GM18505 (cell line): ENCODE measurements around the gene GULP1.
A peak's percentile ranks its signal among the peaks of the same experiment; 100 is the strongest.

Experiments used
- ATAC-seq: cut with Tn5 transposase; IDR thresholded peaks from one replicate; pipeline ENCODE4 v1.9.1; 2021; ENCODE audit not compliant: unreplicated experiment
- POLR2A ChIP-seq: IDR thresholded peaks from 4 replicates; pipeline ENCODE4 v1.6.1; 2011; ENCODE audit warnings: borderline replicate concordance; ENCODE audit not compliant: insufficient read depth, insufficient read length; ENCODE audit errors: extremely low read depth

The GULP1 gene

DNA sequence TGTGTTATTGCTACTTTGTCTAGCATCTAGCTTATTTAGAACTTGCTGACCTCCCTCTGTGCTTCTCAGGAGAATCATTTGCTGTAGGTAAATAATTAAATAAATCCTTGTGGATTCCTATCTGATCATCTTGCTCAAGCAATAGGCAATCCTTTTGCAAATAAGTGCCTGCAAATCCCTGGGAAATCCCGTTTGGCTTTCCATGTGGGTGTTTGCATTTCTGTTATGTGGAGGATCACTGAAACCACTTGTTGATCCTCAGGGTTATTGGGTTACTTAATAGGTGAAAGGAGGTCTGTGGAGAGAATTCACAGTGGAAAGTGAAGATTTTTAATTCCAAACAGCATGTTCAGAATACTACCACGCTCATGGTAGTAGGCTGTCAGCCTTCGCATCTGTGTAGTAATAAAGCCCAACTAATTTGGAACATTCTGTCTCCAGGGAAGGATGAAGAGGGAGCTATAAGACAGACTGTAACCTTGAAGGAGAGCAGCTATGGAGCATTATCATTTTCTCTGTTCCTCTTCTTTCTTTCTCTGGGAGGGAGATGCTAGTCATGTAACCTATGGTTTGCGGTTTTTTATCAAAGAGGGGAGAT lies 72.5 kb downstream of the GULP1 start:
- no peak for ATAC-seq
- no peak for TF ChIP-seq POLR2A

DNA sequence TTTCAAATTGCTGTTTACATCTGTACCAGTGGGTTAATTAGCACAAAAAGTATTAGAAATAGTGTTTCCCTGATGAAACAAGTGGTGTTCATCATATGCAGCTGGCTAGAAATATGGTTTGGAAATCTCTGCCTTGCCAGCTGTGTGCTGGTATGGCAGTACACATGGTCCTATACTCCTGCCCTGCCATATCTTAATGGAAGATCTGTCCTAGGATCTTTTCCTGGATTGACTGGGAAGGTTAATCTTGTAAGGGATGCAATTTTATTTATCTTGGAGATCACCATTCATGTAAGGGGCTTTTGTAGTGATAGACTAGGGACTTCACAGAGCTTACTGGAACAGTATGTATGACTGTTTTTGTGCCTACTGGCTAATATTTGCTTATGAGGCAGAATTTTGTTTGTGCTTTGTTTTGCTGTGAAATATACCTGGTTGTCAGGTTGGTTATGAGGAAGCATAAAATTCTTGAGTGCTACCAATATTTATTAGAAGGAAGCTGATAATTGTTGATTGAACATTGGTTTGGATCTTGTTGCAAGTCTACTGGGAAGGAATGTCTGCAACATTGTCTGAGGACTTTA lies 73.5 kb downstream of the GULP1 start:
- ATAC-seq: no peak
- no peak for TF ChIP-seq POLR2A

DNA sequence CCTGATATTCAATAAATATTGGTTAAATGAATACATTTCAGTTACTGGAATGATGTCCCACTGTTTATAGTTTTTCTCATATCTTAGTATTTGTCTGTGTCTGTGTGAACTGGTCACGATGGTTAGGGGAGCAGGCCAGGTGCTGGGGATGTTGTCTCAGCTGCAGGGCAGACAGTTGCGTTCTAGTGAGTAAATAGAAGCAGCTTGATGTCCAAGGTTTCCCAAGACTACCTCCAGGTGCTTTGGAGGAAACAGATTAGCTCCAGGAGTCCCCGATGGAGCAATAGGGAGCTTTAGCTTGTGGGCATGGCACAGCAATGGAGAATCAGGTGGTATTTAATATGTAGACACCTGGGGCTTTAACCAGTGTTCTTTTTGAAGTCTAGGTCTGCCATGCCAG lies 75.5 kb downstream of the GULP1 start:
- no peak for TF ChIP-seq POLR2A
- no peak for ATAC-seq

DNA sequence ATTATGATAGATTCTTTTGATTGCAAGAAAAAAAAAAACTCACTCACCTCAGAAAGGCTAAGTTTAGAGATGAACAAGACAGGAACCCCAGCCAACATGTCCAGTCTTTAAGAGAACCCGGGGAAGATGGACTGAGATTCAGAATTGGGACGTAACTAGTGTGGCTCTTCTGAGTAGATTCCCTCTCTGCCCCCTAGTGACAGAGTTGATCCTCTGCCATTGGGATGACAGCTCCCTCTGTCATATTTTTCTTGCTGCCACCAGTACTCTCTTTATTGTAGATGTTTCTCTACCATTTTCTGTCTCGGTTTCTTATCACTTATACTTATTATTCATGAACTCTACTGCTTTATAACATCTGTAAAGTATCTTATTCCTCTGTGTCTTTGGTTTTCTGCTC lies 77.7 kb downstream of the GULP1 start:
- TF ChIP-seq POLR2A: no peak
- ATAC-seq: peak; percentile 68

DNA sequence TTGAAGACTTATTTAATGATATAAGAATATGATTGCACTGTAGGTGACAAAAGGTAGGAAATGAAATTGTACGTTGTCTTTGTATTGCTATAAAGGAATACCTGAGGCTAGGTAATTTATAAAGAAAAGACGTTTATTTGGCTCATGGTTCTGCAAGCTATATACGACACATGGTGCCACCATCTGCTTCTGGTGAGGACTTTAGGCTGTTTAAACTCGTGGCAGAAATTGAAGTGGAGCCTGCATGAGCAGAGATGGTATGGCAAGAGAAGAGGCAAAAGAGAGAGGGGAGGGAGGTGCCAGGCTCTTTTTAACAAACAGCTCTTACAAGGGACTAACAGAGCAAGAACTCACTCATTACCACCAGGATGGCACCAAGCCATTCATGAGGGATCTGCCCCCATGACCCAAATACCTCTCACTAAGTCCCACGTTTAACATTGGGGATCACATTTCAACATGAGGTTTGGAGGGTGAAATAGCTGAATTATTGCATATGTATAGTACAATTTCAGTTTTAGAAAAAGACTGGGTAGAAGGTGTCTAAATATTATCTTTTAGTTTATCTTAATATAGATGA lies 86.8 kb downstream of the GULP1 start:
- ATAC-seq: no peak
- no peak for TF ChIP-seq POLR2A

DNA sequence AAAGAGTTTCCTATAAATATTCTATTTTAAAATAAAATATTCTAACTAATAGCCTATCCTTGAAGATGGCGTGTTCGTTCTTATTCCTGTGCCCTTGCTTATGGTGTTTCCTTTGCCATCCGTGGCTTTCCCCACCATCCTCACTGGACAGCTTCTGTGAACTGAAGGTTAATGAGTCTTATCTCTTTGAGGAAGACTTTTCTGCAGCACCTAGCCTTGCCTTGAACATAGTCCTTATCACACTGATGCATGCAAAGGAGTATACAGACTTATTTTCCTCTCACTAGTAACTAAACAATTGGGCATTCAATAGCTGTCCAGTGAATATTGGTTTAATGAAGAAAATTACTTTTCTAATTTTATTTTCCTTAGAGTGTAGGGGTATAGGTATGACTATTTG lies 88.1 kb downstream of the GULP1 start:
- TF ChIP-seq POLR2A: no peak
- ATAC-seq: no peak

DNA sequence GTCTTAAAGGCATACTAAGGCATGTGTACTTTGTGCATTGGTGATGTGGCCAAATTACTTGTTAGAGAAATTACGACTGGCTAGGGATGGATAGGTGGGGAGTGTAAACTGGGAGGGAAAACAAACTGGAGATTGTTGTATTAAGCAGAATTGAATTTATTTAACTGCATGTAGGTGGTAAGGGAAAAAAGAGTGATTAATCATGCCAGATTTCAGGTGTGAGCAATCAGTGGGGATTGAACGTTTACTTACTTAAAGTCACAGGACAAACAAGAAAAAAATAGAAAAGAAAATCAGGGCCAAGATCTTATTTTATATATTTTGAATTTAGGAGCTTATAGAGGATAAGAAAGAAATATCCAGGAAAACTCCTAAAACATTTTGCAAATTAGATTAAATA lies 88.6 kb downstream of the GULP1 start:
- ATAC-seq: no peak
- TF ChIP-seq POLR2A: no peak

DNA sequence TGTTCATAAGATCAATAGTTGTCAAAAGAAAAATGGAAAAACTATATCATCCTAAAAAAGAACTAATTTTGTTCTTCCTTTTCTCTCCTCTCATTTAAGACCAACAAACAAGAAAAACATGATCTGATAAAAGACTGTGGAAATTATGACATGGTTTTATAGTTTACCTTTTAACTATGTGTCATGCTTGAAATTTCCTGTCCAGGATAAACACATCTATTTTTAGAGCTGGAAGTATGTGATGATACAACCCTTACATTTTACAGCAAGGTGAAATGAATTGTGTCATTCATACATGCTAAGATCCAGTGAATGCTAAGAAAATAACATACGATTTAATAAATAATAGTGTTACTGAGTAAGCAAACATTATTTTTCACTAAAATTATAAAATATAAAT lies 89.9 kb downstream of the GULP1 start:
- TF ChIP-seq POLR2A: no peak
- no peak for ATAC-seq

DNA sequence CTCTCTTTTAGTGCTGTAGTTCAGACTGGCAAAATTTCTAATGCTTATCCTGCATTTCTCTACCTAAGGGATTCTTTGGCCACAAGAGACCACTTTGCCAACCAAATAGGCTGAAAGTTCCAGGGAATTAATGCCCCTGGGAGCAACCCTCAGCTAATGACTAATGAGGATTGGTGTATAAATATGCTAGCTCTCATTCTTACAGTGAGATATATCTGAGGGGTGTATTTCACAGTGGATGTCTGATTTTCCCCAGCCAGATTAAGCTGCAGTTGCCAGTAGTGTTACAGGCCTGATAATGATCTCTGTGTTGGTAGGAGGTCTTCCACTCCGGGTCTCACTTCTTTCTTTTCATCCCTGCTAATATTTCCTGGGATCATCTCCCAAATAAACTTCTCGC lies 90.4 kb downstream of the GULP1 start:
- ATAC-seq: no peak

DNA sequence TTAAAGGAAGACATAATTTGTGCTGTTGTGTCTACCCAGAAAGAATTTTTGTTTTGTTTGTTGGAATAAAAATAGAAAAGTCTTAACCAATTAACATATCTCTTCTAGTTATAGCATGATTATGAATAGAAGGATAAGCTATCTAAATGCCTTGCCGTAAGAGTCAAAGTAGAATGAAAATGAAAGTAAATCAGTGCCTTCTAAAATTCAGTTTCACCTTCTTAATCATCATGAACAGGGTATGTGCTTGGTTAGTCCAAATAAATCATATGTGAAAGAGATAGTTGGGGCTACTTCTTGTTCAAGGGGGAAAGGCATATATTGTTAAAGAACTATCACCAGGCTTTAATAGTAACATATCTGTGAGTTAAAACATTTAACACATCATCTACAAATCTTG lies 91.5 kb downstream of the GULP1 start:
- no peak for TF ChIP-seq POLR2A

More for the DNA sequence above, 90.4 kb downstream of the GULP1 start:
- no peak for TF ChIP-seq POLR2A

DNA sequence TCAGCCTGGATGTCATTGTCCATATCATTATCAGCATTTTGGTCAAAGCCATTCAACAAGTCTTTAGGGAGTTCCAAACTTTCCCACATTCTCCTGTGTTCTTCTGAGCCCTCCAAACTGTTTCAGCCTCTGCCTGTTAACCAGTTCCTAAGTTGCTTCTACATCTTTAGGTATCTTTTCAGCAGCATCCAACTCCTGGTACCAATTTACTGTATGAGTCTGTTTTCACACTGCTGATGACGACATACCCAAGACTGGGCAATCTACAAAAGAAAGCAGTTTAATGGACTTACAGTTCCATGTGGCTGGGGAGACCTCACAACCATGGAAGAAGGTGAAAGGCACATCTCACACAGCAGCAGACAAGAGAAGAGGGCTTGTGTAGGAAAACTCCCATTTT lies 94.2 kb downstream of the GULP1 start:
- ATAC-seq: no peak
- no peak for TF ChIP-seq POLR2A

More for the DNA sequence above, 91.5 kb downstream of the GULP1 start:
- ATAC-seq: no peak

DNA sequence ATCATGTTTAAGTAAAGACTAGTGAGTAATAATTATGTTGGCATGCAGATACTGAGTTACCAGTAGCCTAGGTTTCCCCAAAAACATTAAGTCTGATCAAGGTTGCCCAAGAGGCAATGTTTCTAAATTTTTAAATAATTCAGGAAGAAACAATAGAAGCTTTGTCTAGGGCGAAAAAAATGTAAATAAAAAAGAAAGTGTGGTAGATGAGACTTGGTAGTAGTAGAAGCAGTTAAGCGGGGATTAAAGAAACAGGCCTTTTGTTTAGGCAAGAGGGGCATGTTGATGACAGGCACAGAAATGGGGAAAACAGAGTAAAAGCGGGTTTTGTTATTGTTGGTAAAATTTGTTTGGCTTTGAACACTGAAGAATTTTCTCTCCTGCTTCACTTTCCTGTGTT lies 97.2 kb downstream of the GULP1 start:
- TF ChIP-seq POLR2A: no peak
- no peak for ATAC-seq

DNA sequence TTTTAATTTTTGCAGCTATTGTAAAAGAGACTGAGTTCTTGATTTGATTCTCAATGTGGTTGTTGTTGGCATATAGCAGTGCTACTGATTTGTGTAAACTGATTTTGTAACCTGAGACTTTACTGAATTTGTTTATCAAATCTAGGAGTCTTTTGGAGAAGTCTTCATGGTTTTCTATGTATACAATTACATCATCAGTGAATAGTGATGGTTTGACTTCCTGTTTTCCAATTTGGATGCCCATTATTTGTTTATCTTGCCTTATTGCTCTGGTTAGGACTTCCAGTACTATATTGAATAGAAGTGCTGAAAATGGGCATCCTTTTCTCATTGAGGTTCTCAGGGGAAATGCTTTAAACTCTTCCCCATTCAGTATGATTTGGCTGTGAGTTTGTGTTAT lies 99.7 kb downstream of the GULP1 start:
- no peak for TF ChIP-seq POLR2A
- ATAC-seq: no peak

DNA sequence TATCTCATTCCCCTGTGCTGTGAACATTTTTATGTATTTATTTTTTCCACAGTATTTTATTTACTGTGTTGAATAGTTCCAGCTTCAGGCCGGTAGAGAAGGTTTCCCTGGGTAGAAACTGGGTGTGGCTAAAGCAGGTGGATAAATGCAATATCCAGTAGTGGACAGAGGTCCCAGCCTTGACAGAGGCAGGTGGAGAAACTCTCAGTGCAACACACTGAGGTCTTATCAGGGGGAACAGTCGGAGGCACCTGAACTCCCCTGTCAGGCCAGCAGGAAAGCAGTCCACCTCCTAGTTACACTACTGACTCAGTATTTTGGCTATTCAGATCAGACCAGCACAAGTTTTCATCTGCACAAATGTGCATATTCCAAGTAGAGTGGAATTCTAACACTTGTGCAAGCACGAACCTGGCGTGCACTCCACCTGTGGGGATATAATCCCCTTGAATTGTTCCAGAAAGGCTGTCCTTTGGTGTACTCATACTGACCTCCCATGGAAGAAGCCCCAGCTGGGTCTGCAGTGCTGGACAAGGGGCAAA lies 103.3 kb downstream of the GULP1 start:
- TF ChIP-seq POLR2A: no peak
- no peak for ATAC-seq
